Limb (tissue), 2 donors: ENCODE measurements around the gene NOP14.

Experiments used
- DNase-seq, 2 donors: peaks; one replicate each; pipeline ENCODE4 v3.0.0-alpha.2; 2016; ENCODE audit errors: extremely low spot score in 2 of 2

Gene NOP14

DNA sequence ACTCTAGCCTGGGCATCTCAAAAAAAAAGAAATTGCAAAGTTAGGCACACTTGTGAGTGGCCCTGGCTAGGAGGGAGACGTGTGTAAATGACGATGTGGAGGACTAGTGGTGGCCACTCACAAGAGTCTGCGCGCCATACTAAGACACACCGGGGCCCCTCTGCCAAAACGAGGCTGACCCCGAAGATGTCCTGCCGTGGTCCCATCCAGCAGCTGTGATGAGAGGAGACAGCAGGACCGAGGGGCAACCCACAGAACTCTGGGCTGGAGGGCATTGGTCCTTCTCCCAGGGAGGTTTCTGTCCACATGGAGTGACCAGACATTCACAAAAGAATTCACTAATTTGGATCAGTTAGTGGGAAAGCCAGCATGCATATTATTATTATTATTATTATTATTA lies 47.4 kb downstream of the NOP14 start:
- DNase-seq, result no peak

DNA sequence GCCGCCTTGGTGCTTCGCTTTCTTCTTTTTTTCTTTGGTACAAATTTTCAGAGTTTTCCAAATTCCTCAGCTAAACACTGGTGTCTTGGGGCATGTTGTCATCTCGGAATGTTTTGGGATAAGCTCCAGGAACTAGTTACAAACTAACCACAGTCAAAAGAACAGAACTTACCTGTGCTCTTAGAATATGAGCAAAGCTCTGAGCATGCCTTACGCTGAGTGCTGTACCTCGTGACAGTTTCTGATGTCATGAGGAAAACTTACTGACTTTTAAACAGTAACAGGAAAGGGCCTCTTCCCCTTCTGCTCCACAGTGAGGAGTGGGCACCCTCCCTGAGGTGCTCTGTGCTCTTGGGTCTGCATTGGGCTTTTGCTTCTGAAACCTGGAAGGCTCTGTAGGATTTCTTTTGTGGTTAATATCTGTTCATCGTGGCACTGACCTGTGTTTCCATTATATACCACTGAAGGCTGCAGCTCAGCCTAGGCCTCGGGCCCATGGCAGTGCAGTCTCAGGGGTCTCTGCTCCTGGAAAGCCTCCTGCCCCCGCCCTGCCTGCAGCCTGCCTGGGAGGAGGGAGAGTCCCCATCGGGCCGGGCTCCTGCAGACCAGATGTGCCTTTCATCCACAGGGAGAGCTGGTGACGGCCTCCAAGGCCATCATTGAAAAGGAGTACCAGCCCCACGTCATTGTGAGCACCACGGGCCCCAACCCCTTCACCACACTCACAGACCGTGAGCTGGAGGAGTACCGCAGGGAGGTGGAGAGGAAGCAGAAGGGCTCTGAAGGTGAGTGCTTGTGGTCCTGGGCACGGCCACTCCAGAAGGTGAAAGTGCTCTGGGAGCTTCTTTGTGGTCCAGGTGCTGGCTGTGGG lies 48.7 kb downstream of the NOP14 start:
- DNase-seq, result no peak

DNA sequence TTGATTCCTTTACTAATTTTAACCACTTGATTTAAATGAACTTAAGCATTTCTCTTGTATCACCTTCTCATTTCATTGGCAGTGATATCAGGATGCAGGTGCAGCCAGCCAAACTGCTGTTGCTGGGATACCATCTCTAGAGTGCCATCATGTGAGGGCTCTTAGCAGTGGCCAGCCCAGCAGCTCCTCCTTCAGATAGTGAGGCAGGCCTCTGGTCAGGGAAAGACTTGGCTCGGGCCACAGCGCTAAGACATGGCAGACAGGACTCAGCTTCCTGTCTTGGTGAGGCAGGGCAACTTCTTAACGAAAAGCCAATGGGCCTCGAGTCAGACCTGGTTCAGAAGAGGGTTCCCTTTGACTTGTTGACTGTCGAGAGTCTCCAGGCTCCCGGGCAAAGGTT lies 50.0 kb downstream of the NOP14 start:
- no peak for DNase-seq

DNA sequence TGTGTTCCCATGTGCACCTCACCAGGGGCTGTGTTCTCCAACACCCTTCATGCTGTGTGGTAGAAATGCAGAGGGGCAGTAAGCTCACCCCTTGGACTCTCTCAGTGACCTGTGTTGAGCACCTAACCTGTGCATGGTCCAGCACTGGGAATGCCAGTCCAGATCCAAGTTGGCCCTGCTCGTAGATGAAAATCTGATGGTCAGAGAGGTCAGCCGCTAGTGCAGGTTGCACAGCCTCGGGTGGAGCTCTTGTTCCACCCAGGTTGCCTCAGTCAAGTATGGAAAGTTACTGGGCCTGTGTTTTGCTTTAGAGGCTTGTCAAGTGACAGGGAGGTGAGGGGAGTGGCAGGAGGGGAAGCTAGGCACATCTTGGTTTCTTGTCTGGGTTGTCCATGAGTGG lies 51.3 kb downstream of the NOP14 start:
- no peak for DNase-seq

DNA sequence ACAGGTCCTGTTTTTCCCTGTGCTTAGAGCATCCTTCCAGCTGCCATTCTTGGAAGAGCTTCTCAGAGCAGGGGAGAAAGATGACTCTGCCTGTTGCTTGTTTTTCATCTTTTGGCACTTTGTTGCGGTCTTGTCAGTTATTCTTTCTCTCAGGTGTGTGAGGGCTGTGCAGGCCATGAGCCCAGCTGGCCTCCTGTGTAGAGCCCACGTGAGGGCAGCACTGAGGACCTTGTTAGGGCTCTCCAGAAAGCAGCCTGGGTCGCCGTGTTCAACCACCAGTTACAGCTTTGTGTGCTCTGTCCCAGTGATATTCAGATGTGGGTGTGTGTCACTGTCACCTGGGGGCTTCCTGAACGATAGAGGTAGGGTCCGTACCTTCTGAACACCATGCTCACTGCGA lies 52.8 kb downstream of the NOP14 start:
- DNase-seq, result no peak

DNA sequence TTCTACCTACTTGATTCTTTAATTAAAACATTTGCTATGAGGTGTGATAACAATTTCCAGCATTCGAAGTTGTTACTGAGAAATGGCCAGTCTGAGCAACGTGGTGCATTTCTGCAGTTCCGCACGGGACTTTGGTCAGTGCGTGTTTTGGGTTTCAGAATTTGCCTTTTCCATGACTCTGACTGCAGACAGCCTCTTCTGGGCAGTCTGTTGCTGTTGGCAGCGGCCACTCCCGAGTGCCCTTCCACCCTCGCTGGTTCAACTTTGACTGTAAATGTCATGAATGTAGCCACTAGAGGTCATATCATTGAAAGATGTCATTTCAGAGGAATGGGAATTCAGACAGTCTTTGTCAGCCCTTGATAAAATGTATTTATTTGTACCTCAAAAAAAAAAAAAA lies 53.6 kb downstream of the NOP14 start:
- DNase-seq, result no peak

DNA sequence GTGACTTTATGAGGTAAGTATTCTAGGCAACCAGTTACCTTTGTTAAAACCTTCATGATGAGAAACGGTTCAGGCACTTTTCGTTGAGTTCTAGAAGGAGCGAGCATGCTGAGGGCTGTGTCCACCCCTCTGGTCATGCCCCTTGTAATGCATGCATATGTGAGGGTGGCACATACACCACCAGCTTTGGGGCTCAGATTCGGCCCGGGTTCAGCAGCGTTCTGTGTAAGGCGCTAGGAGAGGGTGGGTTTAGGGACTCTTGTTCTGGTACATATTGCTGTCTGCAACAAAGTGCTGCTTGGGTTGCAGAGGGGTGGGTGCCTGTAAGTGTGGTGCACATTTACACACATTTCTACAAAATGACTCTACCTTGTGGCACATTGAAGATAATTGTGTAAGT lies 54.5 kb downstream of the NOP14 start:
- DNase-seq, result no peak

DNA sequence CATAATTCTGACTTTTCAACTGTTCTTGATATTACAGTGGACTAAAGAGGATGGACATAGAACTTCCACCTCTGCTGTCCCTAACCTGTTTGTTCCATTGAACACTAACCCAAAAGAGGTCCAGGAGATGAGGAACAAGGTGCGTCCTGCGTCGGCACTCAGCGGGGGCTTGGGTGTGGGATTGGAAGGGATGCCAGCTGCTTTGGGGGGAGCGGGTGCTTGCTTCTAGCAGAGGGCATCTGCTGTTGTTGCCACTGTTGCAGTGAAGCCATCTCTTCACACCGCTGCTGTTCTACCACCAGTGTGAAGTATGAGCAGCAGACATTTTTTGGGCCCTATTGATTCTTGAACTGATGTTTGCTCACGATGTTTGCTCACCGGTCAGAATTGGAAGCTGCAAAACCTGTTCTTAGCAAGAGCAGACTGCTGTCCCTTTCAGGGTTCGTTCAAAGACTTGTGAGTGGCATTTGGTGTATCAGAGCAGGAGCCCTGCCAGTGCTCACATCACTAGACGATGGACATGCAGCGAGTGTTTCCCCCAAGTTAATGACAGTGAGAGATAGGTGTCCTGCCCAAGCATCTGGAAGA lies 55.4 kb downstream of the NOP14 start:
- DNase-seq, result no peak

DNA sequence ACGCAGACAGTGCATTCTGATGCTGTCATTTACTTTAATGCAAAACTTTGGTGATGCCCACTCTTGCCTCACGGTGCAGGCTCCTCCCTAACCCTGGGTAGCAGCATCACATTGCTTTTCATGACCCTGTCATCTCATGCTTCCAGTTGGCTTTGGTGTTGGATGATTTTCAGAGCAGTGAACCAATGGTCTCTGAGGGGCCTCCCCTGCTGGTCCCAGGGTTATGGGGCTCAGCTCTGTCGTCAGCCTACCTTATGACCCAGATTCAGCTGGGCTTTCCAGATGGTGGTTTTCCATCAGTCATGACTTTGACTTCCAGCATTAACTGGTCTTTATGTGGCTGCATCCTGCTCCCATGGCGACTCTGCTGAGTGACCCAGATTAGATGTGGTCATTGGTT lies 56.0 kb downstream of the NOP14 start:
- no peak for DNase-seq

DNA sequence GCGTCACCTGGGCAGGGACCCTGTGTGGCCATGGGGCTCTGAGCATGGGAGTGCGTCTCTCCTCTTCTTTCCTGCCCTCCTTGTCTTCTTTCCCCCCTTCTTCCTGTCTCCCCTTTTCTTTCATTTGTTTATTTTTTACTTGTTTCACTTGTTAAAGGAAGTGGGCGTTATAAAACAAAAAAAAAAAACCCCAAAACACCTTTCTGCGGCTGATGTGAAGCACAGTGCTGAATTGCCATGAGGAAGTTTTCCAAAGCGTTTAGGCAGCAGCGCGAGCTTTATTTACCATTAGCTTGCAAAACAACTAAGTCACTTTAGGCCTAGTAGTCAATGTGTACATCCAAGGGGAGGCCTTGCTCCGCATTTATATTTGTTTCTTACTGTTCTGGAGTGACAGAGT lies 57.0 kb downstream of the NOP14 start:
- DNase-seq, result no peak

DNA sequence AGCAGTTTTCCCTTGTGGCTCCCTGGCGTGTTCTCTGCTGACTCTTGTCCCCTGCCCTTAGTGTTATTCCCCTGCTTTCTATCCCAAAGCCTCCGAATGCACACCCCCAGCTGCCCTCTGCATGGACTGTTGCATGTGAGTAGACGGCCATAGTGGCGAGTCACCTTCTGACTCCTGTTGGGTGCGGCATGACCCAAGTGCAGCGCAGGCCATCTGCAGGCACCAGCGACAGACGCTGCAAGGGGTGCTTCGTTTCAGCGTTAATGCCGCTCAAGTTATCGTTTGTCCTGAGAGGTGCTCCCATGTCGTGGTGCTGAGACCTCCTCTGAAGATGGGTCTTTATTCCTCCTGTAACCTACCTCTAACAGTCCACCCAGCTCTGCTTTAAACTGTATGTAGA lies 57.7 kb downstream of the NOP14 start:
- DNase-seq, result no peak

DNA sequence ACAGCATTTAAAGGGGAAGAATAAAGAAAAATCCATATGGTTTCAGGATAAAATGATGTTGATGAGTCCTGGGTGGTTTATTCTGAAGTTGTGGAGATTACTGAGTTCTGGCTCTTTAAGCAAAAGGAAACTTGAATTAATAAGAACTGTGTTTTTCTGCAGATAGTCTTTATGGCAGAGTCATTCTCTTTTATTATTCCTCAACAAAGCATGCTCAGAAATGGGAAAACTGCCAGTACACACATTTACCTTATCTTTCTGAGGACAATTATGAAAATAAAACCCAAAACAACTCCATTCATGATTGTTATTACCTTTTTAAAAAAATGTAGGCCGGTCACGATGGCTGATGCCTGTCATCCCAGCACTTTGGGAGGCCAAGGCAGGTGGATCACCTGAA lies 61.1 kb downstream of the NOP14 start:
- no peak for DNase-seq

DNA sequence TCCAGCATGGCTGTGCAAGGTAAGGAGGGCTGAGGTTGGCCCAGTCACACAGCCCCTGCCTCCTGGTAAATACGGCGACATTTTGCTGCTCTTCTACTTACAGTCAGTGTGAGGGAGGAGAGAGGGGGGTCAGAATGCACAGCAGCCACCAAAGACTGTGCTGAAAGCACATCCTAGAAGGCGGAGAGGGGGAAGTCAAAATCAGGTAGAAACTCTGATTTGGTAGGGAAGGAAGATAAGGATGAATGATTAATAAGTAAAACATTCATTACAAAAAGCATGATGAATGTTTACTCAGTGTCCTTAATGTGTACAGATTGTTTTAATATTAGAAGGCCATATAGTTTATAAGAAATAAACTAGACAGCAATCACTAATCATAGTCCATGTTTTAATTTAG lies 62.0 kb downstream of the NOP14 start:
- DNase-seq, result no peak

DNA sequence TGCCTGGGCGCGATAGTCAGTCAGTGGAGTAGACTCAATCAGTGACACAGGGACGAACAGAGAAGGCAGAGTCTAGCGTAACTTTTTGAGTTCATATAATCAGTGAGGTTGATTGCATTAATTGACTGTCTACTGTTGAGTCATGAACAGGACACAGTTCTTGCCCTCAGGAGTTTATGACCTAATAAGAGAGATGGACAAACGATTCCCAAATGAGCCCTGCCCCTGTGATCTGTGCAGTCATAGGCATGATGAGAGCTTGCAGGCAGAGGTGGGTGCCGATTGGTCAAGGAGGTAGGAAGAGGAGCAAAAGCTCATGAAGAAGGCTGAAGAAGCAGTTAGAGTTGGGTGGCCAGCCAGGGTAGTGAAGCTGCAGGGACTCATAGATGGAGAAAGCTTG lies 62.5 kb downstream of the NOP14 start:
- no peak for DNase-seq

DNA sequence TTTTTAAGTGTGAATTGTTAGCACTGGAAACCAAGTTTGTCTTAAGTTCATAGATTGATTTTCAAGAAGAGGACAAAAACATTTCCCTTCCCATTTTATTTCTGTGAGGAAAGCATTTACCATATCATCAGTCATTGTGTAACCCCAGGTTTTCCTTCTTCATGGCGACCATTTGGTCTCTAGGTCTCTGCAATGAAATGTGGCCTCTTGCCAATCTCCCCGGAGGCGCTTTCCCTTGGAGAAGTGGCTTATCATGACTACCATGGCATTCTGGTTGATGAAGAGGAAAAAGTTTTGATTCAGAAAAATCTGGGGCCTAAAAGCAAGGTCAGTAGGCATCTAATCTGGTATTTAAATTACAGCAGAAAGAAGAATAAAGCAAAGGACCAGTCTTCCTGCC lies 65.2 kb downstream of the NOP14 start:
- no peak for DNase-seq

DNA sequence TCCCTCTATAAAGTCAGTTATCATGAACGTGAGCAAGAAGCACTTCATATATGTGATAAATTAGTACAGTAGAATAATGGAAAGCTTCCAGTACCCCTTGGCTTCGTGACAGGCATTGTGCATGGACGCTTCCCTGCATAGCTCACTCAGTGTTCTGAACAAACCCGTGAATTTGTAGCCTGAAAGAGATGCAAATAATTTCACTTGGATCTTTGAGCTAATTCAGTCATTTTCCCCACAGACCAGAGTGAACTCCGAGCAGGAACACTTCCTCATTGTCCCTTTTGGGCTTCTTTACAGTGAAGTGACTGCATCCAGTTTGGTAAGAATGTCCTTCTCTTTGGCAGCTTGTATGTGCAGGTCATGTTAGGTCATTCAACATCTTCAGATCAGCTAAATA lies 69.4 kb downstream of the NOP14 start:
- no peak for DNase-seq

DNA sequence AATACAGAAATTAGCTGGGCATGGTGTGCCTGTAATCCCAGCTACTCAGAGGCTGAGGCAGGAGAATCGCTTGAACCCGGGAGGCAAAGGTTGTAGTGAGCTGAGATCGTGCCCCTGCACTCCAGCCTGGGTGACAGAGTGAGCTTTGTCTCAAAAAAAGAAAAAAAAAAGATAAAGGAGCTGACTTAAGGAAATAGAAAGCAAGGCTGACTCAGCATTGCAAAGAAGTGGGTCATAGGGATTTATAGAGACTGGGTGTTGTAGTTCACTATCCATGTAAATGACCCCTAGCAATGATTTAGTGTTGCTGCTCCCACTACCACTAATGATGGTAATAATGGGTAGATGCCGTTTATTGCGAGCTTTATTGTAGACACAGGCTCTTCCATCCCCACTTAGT lies 71.9 kb downstream of the NOP14 start:
- DNase-seq, result no peak

DNA sequence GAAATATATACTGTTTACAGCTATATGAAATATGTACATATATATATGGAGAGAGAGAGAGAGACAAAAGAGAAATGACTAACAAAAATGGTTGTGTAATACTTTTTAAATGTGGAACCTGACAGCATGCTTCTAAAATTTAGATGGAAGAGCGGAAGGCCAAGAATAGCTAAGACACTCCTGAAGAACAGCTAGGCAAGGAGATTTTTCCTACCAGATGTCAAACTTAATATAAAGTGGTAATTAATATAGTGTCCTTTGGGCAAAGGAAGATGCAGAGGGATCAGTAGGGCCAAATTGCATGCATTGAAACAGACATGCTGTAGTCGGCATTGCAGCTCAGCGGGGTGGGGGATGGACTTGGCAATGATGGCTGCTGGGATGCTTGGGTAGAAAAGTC lies 74.3 kb downstream of the NOP14 start:
- DNase-seq, result no peak
